Left lobe of liver (tissue), 2 donors: ENCODE measurements around the gene CEP85. TPM values are rescaled to one million over a fixed set of nuclear protein-coding genes. Genes with fewer than 3 reads are reported as not detected.

Experiments used
- ATAC-seq: fragments of 200-7000 bp; cut with Tn5 transposase; one replicate; pipeline ENCODE4 v1.9.1; 2020; ENCODE audit warnings: mild to moderate bottlenecking, moderate library complexity
- DNase-seq: peaks from one replicate; pipeline ENCODE4 v3.0.0-alpha.2; 2020; ENCODE audit warnings: low spot score
- total RNA-seq: library from RNA; stranded (reverse); gene quantifications from one replicate; pipeline ENCODE4 v1.2.1, GENCODE V29; 2021
- donor health status: DM: no; HTN: no; CAD: no; lungs with moderate emphysema.
- donor health status: DM: no; HTN: yes; CAD: no.

The CEP85 gene, protein sequence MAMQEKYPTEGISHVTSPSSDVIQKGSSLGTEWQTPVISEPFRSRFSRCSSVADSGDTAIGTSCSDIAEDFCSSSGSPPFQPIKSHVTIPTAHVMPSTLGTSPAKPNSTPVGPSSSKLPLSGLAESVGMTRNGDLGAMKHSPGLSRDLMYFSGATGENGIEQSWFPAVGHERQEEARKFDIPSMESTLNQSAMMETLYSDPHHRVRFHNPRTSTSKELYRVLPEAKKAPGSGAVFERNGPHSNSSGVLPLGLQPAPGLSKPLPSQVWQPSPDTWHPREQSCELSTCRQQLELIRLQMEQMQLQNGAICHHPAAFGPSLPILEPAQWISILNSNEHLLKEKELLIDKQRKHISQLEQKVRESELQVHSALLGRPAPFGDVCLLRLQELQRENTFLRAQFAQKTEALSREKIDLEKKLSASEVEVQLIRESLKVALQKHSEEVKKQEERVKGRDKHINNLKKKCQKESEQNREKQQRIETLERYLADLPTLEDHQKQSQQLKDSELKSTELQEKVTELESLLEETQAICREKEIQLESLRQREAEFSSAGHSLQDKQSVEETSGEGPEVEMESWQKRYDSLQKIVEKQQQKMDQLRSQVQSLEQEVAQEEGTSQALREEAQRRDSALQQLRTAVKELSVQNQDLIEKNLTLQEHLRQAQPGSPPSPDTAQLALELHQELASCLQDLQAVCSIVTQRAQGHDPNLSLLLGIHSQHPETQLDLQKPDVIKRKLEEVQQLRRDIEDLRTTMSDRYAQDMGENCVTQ
- total RNA-seq: 5.5 TPM

DNA sequence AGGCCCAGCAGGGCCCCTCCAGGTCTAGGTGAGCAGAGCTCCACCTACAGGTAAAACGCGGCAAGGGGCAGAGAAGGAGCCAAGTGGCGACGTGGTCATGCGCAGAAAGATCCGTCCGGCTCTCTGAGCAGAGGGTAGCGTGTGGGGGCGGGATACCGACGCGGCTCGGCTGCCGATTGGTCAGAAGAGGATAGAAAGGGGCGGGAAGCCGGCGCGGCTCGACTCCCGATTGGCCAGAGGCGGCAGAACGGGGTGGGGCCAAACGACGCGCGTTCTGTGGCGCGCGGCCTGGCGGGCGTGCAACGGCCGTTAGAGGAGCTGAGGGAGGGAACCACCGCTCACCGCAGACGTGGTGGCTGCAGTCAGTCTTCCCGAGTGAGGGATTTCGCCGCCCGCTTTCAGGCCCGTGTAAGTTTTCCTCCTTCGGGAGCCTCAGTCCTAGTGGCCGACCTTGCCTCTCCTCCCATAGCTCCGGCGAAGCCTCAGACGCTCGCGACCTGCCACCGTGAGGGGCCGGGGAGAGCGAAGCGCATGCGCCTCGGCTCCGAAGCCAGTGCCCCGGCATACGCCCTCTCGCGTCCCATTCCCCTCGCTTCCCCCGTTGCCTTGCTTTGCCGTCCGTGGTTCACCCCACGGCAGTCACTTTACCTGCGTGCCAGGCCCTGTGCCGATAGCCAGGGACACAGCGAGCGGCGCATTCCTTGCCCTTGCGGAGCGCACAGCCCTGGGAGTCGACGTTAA, at the start of gene CEP85:
Gene CEP85 (plus strand): TSS at position 298 of the 741 bp plus-strand sequence. CDS start 5,584 bp downstream, outside the sequence.
- ATAC-seq: peak; percentile 89
- DNase-seq: peak; percentile 99

DNA sequence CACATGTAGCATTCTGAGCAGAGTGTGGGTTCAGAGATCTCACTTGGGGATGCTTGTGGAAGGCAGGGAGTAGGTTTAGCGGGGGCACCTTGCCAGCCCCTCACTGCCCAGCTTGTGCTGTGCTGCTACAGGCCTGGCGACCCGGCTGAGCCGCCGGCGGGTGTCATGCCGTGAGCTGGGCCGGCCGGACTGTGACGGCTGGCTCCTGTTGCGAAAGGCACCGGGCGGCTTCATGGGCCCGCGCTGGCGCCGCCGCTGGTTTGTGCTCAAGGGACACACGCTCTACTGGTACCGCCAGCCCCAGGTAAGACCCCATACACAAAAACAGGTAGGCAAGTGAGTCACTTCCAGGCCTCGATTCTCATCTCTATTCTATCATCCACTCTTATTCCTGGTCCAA, 49.1 kb upstream of the CEP85 start:
- no peak for ATAC-seq
- DNase-seq: no peak

DNA sequence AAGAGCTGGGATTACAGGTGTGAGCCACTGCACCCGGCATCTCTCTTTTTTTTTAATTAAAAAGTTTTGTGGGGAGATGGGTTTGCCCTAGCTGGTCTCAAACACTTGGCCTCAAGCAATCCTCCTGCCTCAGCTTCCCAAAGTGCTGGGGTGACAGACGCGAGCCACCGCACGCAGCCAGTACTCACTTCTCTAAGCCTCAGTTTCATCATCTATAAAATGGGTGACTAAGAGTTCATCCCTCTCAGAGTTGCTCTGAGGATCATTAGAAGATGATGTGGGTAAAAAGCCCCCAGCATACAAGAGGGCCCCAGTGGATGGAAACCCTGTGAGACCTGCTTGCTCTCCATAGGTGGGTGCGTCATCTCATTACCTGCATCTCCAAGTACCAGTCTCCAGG, 46.1 kb upstream of the CEP85 start:
- no peak for ATAC-seq

DNA sequence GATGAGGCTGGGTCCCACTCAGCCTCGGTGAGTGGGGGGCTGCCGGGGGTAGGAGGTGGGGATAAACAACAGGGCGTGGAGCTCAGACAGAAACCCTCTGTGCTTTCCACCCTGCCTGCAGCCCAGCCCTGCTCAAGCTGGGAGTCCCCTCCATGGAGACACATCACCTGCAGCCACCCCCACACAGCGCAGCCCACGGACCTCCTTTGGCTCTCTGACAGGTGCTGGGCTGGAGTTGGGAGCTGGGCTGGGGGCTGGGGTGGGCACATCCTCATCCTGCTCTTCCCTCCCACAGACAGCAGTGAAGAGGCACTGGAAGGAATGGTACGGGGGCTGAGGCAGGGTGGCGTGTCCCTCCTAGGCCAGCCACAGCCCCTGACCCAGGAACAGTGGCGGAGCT, 45.5 kb upstream of the CEP85 start:
- ATAC-seq (no peak), DNase-seq (no peak)

More for the DNA sequence above, 46.1 kb upstream of the CEP85 start:
- no peak for DNase-seq

DNA sequence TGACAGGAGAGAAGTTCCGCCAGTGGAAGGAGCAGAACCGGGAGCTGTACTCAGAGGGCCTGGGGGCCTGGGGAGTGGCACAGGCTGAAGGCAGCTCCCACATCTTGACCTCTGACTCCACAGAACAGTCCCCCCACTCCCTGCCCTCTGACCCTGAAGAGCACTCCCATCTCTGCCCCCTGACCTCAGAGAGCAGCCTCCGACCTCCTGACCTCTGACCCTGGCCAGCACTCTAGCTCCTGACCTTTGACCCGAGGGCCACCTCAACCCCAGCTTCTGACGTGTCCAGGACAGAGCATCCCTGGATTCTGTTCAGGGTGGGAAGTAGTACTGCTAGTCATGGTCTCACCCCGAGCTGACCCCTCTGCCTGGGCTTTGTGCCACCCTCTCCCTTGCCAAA, 44.7 kb upstream of the CEP85 start:
- DNase-seq (no peak), ATAC-seq (no peak)

DNA sequence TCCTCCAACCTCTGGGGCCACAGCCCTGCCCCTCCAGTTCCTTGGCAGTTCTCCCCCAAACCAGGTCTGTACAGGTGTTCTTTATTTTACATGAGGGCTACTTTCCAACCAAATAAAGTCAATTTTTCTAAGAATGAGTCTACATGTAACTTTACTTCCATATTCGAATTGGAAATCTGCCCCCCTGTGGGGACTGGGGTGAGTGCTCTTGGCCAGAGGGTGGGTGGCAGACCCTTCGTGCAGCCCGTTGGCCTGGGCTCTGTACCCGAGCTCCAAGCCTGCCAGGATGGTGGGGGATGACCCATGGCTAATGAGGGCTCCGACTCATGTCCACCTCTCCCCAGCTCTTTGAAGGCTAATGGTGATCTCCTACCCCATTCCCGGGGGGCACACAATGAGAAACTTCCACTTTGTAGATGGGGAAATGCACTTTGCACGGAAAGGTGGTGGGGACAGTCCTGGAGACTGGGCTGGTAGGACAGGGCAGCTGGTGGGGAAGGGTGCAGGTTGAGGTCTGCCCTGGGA, 44.2 kb upstream of the CEP85 start:
- no peak for DNase-seq
- ATAC-seq: no peak

DNA sequence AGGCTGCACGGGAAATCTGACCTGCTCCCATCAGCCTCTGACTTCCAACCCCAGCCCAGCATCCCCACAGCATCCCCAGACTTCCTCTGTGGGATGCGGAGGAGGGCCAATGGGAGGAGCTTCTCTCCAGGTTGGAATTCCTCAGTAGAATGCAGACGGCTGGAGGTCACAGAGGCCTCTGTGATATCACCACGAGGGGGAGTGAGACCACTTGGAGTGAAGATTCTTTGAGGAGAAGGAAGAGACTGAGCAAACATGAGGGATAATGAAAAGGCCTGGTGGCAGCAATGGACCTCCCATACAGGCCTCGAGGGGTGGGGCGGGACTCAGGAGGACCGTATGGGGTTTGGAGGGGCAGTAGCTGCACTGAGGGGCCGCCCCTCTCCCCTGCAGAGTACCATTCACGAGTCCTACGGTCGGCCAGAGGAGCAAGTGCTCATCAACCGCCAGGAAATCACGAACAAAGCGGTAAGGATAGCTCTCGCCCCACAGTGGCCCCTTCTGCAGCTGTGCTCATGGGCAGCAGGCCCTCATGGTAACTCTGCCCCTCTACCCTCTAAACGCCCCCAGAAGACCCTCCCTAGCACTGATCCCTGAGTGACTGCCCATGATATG, 43.5 kb upstream of the CEP85 start, which contains the start of gene CATSPER4:
Gene CATSPER4 (plus strand): TSS at position 230 of the 615 bp plus-strand sequence. CDS start 26 bp downstream, at position 256.
- DNase-seq (no peak), ATAC-seq (no peak)

DNA sequence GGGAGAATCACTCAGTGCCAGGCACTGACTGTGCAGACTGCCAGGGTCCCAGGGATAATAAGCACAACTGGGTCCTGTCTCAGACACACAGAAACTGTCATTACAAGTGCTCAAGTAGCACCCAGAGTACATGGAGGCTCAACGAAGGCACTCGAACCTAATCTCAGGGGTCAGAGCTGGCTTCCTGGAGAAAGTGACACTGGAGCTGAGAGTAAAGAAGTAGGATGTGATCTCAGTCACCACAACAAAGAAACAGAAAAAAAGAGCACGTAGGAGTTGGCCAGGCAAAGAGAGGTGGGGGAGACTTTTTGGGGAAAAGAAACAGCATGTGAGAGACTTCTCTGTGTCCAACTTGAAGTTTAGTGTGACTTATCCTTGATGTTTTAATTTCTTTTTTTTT, 42.3 kb upstream of the CEP85 start:
- DNase-seq: no peak
- ATAC-seq: no peak

DNA sequence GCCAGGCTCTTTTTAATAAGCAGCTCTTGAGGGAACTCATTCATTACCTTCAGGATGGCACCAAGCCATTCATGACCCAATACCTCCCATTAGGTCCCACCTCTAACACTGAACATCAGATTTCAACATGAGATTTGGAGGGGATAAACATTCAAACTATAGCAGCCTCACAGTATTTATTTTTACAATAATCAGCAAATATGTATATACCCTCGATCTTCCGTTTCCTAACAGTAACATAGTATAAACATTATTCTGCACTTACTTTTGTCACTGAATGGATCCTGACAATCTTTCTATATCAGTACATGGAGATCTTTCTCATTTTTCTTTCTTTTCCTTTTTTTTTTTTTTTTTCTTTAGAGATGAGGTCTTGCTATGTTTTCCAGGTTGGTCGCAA, 38.2 kb upstream of the CEP85 start:
- ATAC-seq (no peak), DNase-seq (no peak)

DNA sequence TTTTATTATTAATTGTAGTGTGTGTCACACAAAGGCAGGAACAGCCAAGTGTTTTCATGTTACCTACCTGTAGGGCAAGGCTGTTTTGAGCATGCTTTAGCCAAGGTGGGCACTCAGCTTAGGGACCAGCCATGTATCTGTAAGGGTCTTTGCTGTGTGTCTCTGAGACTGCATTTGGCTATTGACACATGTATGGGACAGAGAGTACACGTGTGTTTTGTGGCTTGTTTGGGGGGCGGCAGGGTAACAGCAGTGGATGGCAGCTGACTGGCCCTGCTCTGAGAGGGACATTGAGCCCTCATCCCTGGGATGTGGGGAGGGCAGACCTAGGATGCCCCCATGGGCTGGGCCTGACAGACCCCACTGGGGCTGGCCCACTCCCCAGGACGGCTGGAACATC, 36.7 kb upstream of the CEP85 start:
- DNase-seq: no peak
- no peak for ATAC-seq

DNA sequence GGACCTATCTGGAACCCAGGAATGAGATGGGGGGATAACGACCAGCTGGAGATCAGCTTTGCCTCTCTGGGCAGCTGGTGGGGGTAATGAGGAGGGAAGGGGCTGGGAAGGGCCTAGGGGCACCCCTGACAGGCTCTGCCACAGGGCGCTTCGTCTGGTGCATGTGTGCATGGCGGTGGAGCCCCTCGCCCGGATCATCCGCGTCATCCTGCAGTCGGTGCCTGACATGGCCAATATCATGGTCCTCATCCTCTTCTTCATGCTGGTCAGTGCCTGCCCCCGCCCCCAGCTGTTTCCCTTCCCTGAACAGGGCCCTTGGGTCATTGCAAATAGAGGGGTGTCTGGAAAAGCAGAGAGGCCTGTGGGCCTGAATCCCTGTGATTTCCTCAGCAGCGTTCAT, 36.2 kb upstream of the CEP85 start:
- no peak for ATAC-seq
- DNase-seq: no peak

DNA sequence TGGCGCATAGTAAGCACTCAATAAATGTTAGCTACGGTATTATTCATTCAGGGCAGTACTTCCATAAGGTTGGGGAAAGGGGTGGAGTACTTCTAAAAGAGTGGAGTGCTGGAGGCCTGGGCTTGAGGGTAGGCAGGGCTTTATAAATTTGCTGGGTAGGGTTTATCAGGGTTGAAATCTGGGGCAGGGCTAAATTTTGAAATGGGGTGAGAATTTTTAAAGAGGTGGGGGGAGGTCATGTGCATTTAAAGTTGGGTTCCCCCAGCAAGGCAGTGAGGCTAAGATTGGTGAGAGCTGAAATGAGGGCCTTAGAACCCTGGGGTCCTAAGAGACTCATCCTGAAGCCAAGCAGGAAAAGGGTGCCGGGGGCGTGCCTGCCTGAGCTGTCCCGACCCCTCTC, 33.6 kb upstream of the CEP85 start:
- DNase-seq: no peak
- no peak for ATAC-seq

DNA sequence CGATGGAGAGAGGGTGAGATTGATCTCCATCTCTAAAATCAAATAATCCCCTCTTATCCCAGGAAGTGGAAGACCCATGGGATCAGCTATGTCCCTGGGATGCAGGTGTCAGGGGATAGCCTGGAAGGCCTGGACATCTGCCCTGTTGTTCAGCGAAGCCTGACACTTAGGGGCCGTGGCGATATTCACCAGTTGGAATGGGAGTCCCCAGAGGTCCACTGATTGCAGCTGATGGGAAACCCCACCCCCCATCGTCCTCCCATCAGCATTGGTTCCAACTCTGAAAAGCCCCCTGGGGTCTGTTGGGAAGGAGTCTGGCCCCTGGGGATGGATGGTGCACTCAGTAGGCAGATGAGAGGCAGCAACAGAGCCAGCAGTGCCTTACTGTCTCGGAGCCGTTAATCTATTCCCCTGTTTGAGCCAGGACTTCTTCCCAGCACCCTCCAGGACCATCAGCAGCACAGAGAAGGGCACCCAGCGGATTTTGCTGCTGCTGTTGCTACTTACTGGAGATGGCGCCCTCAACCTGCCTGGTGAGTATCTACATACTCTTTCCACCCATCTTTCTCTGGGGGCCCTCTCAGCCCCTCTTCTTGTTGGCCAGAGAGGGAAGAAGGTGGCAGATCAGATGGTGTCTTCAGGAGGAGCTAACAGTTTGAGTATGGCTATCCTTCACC, 30.2 kb upstream of the CEP85 start:
- no peak for DNase-seq
- no peak for ATAC-seq

DNA sequence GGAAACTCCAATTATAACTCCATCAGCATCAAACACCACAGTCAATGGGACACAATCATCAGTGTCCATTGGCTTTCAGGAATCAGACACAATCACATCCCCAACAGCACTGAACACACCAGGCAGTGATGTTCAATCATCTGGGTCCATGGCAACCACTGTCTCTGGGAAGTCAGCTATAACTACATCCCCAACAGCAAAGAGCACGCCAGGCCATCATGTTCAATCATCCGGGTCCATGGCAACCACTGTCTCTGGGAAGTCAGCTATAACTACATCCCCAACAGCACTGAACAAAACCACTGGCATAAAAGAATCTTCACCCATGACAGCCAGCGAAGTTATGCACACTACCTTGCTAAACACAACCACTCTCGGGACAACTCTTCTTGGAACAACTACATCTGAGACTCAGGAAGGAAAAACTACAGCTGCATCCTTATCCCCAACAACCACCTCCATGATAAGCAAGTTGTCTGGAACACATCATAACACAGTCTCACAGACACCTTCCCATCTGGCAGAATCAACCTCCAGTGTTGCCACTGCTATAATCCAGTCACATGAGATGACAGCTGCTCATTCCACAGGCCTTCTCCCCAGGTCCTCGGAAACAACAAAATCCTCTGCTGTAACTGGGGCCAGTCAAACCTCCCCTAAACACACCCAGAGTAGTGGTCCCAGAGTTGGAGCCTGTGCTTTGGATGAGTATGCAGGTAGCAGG, 23.7 kb upstream of the CEP85 start:
- ATAC-seq: no peak
- DNase-seq: no peak

DNA sequence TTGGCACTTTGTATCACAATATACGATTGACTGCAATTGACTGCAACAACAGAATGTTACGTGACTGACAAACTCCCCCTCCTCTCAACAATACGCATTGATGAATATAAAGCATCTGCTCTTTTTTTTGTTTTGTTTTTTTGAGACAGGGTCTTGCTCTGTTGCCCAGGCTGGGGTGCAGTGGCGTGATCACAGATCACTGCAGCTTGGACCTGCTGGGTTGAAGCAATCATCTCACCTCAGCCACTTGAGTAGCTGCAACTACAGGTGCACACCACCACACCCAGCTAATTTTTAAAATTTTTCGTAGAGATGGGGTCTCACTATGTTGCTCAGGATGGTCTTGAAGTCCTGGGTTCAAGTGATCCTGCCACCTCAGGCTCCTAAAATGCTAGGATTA, 21.3 kb upstream of the CEP85 start:
- ATAC-seq (no peak), DNase-seq (no peak)

DNA sequence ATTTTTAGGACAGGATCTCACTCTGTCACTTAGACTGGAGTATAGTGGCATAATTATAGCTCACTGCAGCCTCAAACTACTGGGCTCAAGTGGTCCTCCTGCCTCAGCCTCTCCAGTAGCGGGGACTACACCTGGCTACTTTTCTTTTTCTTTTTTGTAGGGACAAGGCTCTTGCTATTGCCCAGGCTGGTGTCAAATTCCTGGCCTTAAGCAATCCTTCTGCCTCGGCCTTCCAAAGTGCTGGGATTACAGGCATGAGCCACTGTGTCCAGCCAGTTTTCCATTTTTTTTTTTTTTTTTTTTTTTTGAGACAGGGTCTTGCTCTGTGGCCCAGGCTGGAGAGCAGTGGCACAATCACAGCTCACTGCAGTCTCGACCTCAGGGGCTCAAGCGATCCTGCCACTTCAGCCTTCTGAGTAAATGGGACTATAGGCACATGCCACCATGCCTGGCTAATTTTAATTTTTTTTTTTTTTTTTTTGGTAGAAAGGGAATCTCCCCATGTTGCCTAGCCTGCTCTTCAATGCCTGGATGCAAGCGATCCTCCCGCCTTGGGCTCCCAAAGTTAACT, 20.6 kb upstream of the CEP85 start:
- no peak for DNase-seq
- no peak for ATAC-seq

DNA sequence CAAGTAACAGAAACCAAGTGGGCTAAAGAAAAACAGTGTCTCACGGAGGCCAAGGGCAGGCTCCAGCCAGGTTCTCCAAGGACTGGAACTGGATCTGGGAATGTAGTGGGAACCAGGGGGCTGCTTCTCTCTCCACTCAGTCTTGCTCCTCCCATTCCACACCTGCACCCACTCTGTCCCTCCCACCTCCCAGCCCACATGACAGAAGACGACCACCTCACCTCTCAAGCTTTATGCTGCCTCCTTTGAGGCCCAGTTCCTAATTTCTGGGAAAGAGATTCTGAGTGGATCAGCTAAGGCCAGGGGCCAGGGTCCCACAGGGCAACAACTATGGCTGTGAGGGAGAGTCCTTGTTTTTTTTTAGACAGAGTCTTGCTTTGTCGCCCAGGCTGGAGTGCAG, 18.8 kb upstream of the CEP85 start:
- no peak for DNase-seq
- ATAC-seq: no peak

DNA sequence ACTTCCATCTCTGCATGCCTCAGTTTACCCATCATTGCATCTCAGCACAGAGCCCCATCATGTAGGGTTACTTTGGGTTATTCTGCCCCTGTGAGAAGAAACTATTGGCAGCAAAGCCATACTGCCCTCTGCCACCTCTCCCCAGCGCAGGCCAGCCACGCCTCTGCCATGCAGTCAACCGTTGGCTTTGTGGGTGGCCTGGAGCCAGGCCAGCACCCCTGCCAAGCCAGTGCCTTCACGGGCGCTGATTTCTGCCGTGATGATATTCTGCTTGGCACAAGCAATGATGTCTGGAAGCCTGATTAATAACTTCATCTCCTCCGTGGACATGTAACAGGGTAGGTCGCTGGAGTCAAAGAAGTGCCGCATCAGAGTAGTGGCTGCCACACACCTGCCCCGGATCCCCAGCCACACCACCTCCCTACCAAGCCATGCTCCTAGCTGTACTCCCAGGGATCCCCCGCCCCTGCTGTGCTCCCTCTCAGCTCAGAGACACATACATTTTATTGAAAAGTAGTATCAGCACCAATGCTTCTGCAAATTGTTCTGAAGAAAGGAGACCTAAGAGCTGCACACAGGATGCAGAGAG, 15.0 kb upstream of the CEP85 start:
- DNase-seq: peak; percentile 74
- peak; percentile 89 for ATAC-seq
